Measurements from ENCODE around the gene TMEM132D.

- TF ChIP-seq POLR2A (IDR thresholded peaks at IDR 0.05; ENCODE audit: low read length) (no peak), GATA1 (IDR thresholded peaks at IDR 0.05; ENCODE audit: low read depth, low read length) (no peak)
These were observed 7.7 kb upstream of the TMEM132D start for GRCh38 chr12:129911428-129912049.

All from erythroblast (primary cell).